SK-MEL-5 (cell line): ENCODE results near the gene XRN2. TPM values are rescaled to one million over a fixed set of nuclear protein-coding genes. Genes with fewer than 3 reads are reported as not detected.
"Not testable (repeated sequence)": the region's sequence is repeated elsewhere in the genome, so short reads cannot be mapped to it uniquely, and the experiment has no call there.

ENCODE experiments used
- DNase-seq: peaks from one replicate; pipeline ENCODE4 v3.0.0-alpha.2; 2016; ENCODE audit warnings: low read depth, low spot score
- in situ Hi-C: cut with HindIII; loops from 2 replicates; pipeline ENCODE4 v1.10.0; 2016; ENCODE audit warnings: low sequenced_read_pairs, high pct_unique_total_duplicates, low pct_unique_long_range_greater_than_20kb
- total RNA-seq: library from RNA; depleted of rRNA; stranded (reverse); fragments of >200 nt; shearing (Covaris generic); gene quantifications from 2 replicates; pipeline ENCODE4 v1.2.3, GENCODE V29; 2014

XRN2 gene
- total RNA-seq, 1 experiment from 2014 or later = 160 TPM

- no peak for DNase-seq
- in situ Hi-C loops = no loop called here
These were observed 91.4 kb downstream of the XRN2 start for GRCh38 chr20:21394551-21394950.

- in situ Hi-C loops = no loop called here
- DNase-seq = no peak
These were observed 92.0 kb downstream of the XRN2 start for GRCh38 chr20:21395051-21395665.

GRCh38 chr20:21395666-21396598 lies 92.8 kb downstream of the XRN2 start:
- in situ Hi-C loops = no loop called here
- no peak for DNase-seq

- DNase-seq = no peak
- in situ Hi-C loops = no loop called here
These were observed 93.6 kb downstream of the XRN2 start for GRCh38 chr20:21396599-21397340.

- in situ Hi-C loops = no loop called here
- no peak for DNase-seq
These were observed 94.4 kb downstream of the XRN2 start, which contains the start of gene NKX2-4 for GRCh38 chr20:21397341-21398108. NKX2-4 (minus strand) TSS chr20:21397526; CDS start chr20:21397399, 127 bp downstream.

- no peak for DNase-seq
These were observed 95.2 kb downstream of the XRN2 start for GRCh38 chr20:21398109-21399004.

GRCh38 chr20:21399005-21399475 lies 95.9 kb downstream of the XRN2 start:
- no peak for DNase-seq
- in situ Hi-C loops = no loop called here

More at GRCh38 chr20:21398109-21399004, 95.2 kb downstream of the XRN2 start:
- in situ Hi-C loops = no loop called here

GRCh38 chr20:21411725-21412124 lies 108.6 kb downstream of the XRN2 start:
- no peak for DNase-seq
- in situ Hi-C loops = no loop called here

- DNase-seq, in situ Hi-C loops: not testable (repeated sequence)
These were observed 110.9 kb downstream of the XRN2 start for GRCh38 chr20:21413996-21414395.

- DNase-seq, in situ Hi-C loops: not testable (repeated sequence)
These were observed 116.0 kb downstream of the XRN2 start for GRCh38 chr20:21419147-21419546.

- in situ Hi-C loops = no loop called here
- no peak for DNase-seq
These were observed 118.6 kb downstream of the XRN2 start for GRCh38 chr20:21421601-21422236.

GRCh38 chr20:21423712-21424111 lies 120.6 kb downstream of the XRN2 start:
- DNase-seq, in situ Hi-C loops: not testable (repeated sequence)

- DNase-seq = no peak
- in situ Hi-C loops = no loop called here
These were observed 121.7 kb downstream of the XRN2 start for GRCh38 chr20:21424846-21425245.

- in situ Hi-C loops = no loop called here
These were observed 126.9 kb downstream of the XRN2 start for GRCh38 chr20:21430020-21430419.

GRCh38 chr20:21432911-21433310 lies 129.8 kb downstream of the XRN2 start:
- no peak for DNase-seq
- in situ Hi-C loops = no loop called here

More at GRCh38 chr20:21430020-21430419, 126.9 kb downstream of the XRN2 start:
- DNase-seq = no peak

- no peak for DNase-seq
- in situ Hi-C loops = no loop called here
These were observed 130.3 kb downstream of the XRN2 start for GRCh38 chr20:21433329-21433890.
